Astrocyte (in vitro differentiated cells and primary cell): ENCODE data around the gene VBP1.

Experiments used
- CTCF ChIP-seq: IDR thresholded peaks from 2 replicates; pipeline ENCODE4 v1.5.1; 2011; ENCODE audit warnings: low read depth, mild to moderate bottlenecking, inconsistent platforms, low read length, moderate library complexity; ENCODE audit not compliant: insufficient read depth
- EZH2 ChIP-seq: IDR thresholded peaks from 2 replicates; pipeline ENCODE4 v1.6.1; 2012; ENCODE audit warnings: mild to moderate bottlenecking, low read length, inconsistent platforms; ENCODE audit not compliant: insufficient read depth

- TF ChIP-seq CTCF: no peak
- no peak for TF ChIP-seq EZH2
Observed at GRCh38 chrX:155179346-155179997, 36.8 kb upstream of the VBP1 start.
